ENCODE data around the gene NR2F2. TPM values are rescaled to one million over a fixed set of nuclear protein-coding genes. Genes with fewer than 3 reads are reported as not detected.

NR2F2 gene
- polyA plus RNA-seq, 1 of the 3 experiments (the other 2 are of a cell fraction) = 3.9 TPM

GRCh38 chr15:96342406-96343112 lies 12.1 kb downstream of the NR2F2 start:
- peaks cover 11% of the 10 kb centered on the region for H3K27me3 ChIP-seq (ENCODE audit: insufficient read depth)
- no peak overlapping the region for H3K4me2 ChIP-seq
- CTCF ChIA-PET = interaction anchor here (2.1 to 4.8 kb wide), 2 partner anchors 13 to 14 kb away, joined by 7 to 42 read pairs; partner anchors contain the start of gene NR2F2
- H3K79me2 ChIP-seq (ENCODE audit: insufficient read depth) = peaks cover 16% of the 10 kb centered on the region
- peaks cover 3 to 7% of the 10 kb centered on the region in 2 experiments; a peak in 2 of 4 replicates for H3K4me1 ChIP-seq (ENCODE audit: control insufficient read depth in 1 of 2, insufficient read depth in 2 of 2, low read depth in 1 of 2, low read length in 1 of 2)
- no peaks in the 10 kb centered on the region for H3K9me3 ChIP-seq
- no peaks in the 10 kb centered on the region for H3K9me2 ChIP-seq
- H3K4me3 ChIP-seq (ENCODE audit: low read depth in 2 of 2, low read length in 1 of 2) = no peak overlapping the region
- H3K36me3 ChIP-seq (replicated peaks in 1 of 2; ENCODE audit: control insufficient read depth in 1 of 2, insufficient read depth in 2 of 2, low read length in 1 of 2) = no peaks in the 10 kb centered on the region
- no peak overlapping the region for H2AFZ ChIP-seq (ENCODE audit: low read depth)
- peaks cover 4% of the 10 kb centered on the region for H3F3A ChIP-seq (replicated peaks; ENCODE audit: insufficient read depth)
- TF ChIP-seq NFIC (IDR thresholded peaks at IDR 0.05; ENCODE audit: borderline replicate concordance) (no peak), RFX5 (IDR thresholded peaks at IDR 0.05; ENCODE audit: low read length) (no peak), EP300 (IDR thresholded peaks at IDR 0.05; ENCODE audit: borderline replicate concordance in 1 of 2, low read depth in 1 of 2, low read length in 1 of 2) (no peak), ZBTB33 (IDR thresholded peaks at IDR 0.05; ENCODE audit: borderline replicate concordance, low read depth) (no peak), ELF1 (IDR thresholded peaks at IDR 0.05) (no peak), FOXJ3 (CRISPR knock-in tag; IDR thresholded peaks at IDR 0.05) (no peak), REST (IDR thresholded peaks at IDR 0.05; ENCODE audit: low read depth, low read length) (no peak), NRF1 (IDR thresholded peaks at IDR 0.05; ENCODE audit: low read depth, low read length) (no peak), GATA2 (CRISPR knock-in tag; IDR thresholded peaks at IDR 0.05) (no peak), USF2 (IDR thresholded peaks at IDR 0.05; ENCODE audit: borderline replicate concordance, low read depth, low read length) (no peak)
- WGBS (ENCODE audit: low lambda C conversion rate) = 57% methylated on average over 12 of the region's 16 CpGs
- no peak for DNase-seq
- no peaks in the 10 kb centered on the region for H4K20me1 ChIP-seq (ENCODE audit: insufficient read depth)
- H3K9ac ChIP-seq = no peak overlapping the region
- no peak overlapping the region for H3K27ac ChIP-seq (ENCODE audit: low read depth in 2 of 2, low read length in 1 of 2)
- POLR2A ChIA-PET = no interaction called here
